Islet of Langerhans (tissue), 1 donor: ENCODE measurements around the gene SLC40A1.

Experiments
- FAIRE-seq: peaks from one replicate; lab custom pipeline; 2011; peaks lifted over from hg19 to GRCh38; lab: Jason Lieb, UNC

Gene SLC40A1

GRCh38 chr2:189561371-189562038, 19.1 kb downstream of the SLC40A1 start:
- FAIRE-seq, result no peak

- FAIRE-seq, result no peak
These were observed 20.4 kb downstream of the SLC40A1 start for GRCh38 chr2:189560273-189560586.

- no peak for FAIRE-seq
These were observed 20.9 kb downstream of the SLC40A1 start for GRCh38 chr2:189559579-189560272.

GRCh38 chr2:189558516-189559272, 21.9 kb downstream of the SLC40A1 start:
- no peak for FAIRE-seq

- FAIRE-seq, result no peak
These were observed 23.2 kb downstream of the SLC40A1 start for GRCh38 chr2:189557373-189557772.

GRCh38 chr2:189556526-189556925, 24.1 kb downstream of the SLC40A1 start:
- no peak for FAIRE-seq

GRCh38 chr2:189555232-189555631, 25.4 kb downstream of the SLC40A1 start:
- no peak for FAIRE-seq

GRCh38 chr2:189553504-189554088, 27.0 kb downstream of the SLC40A1 start:
- no peak for FAIRE-seq

GRCh38 chr2:189552991-189553404, 27.6 kb downstream of the SLC40A1 start:
- no peak for FAIRE-seq

- no peak for FAIRE-seq
These were observed 28.1 kb downstream of the SLC40A1 start for GRCh38 chr2:189552334-189552990.

GRCh38 chr2:189551808-189552207, 28.8 kb downstream of the SLC40A1 start:
- no peak for FAIRE-seq

- FAIRE-seq, result no peak
These were observed 31.1 kb downstream of the SLC40A1 start for GRCh38 chr2:189549449-189549832.

GRCh38 chr2:189548666-189549448, 31.7 kb downstream of the SLC40A1 start:
- FAIRE-seq, result peak; percentile 75

GRCh38 chr2:189545418-189545817, 35.2 kb downstream of the SLC40A1 start:
- no peak for FAIRE-seq

- FAIRE-seq, result no peak
These were observed 36.1 kb downstream of the SLC40A1 start for GRCh38 chr2:189544318-189545042.

- FAIRE-seq, result no peak
These were observed 37.2 kb downstream of the SLC40A1 start for GRCh38 chr2:189543367-189543766.

GRCh38 chr2:189542145-189542882, 38.3 kb downstream of the SLC40A1 start:
- no peak for FAIRE-seq

- no peak for FAIRE-seq
These were observed 39.0 kb downstream of the SLC40A1 start for GRCh38 chr2:189541591-189541990.

- FAIRE-seq, result no peak
These were observed 40.0 kb downstream of the SLC40A1 start for GRCh38 chr2:189540551-189540950.

GRCh38 chr2:189538402-189538801, 42.2 kb downstream of the SLC40A1 start:
- FAIRE-seq, result no peak
